GM23338 (cell line): Measurements from ENCODE around the gene RPTOR. TPM values are rescaled to one million over a fixed set of nuclear protein-coding genes. Genes with fewer than 3 reads are reported as not detected.
A peak's percentile ranks its signal among the peaks of the same experiment; 100 is the strongest.

Experiments used
- ATAC-seq: fragments of 200-7000 bp; cut with Tn5 transposase; 3 replicates; pipeline ENCODE4 v1.9.1; 2020
- DNase-seq: peaks from one replicate; pipeline ENCODE4 v3.0.0-alpha.2; 2015; ENCODE audit warnings: low spot score
- H2AFZ ChIP-seq: fragments of 200-600 bp; sonication (generic); 2 replicates; pipeline ENCODE4 v1.8.0; 2016; ENCODE audit warnings: antibody characterized with exemption, mild to moderate bottlenecking, moderate library complexity
- H3F3A ChIP-seq: fragments of 200-600 bp; sonication (generic); replicated peaks from 2 replicates; pipeline ENCODE4 v1.8.0; 2017; ENCODE audit warnings: antibody characterized with exemption, mixed run types, low read depth
- H3K27ac ChIP-seq: fragments of 200-600 bp; sonication (generic); 2 replicates; pipeline ENCODE4 v1.6.1; 2016; ENCODE audit warnings: low read depth
- H3K27me3 ChIP-seq: fragments of 200-600 bp; sonication (generic); 2 replicates; pipeline ENCODE4 v1.8.0; 2016; ENCODE audit warnings: mild to moderate bottlenecking, mixed run types, moderate library complexity; ENCODE audit not compliant: insufficient read depth
- H3K36me3 ChIP-seq: fragments of 200-600 bp; sonication (generic); 2 replicates; pipeline ENCODE4 v1.8.0; 2016; ENCODE audit warnings: mild to moderate bottlenecking; ENCODE audit not compliant: insufficient read depth
- H3K4me1 ChIP-seq: fragments of 200-600 bp; sonication (generic); 2 replicates; pipeline ENCODE4 v1.8.0; 2016; ENCODE audit warnings: mild to moderate bottlenecking, moderate library complexity; ENCODE audit not compliant: insufficient read depth
- H3K4me2 ChIP-seq: fragments of 200-600 bp; sonication (generic); 2 replicates; pipeline ENCODE4 v1.7.1; 2017; ENCODE audit warnings: mixed run types
- H3K4me3 ChIP-seq: fragments of 200-600 bp; sonication (generic); 2 replicates; pipeline ENCODE4 v1.6.1; 2016; ENCODE audit warnings: mixed run types
- H3K79me2 ChIP-seq: fragments of 200-600 bp; sonication (generic); replicated peaks from 2 replicates; pipeline ENCODE4 v1.8.0; 2017; ENCODE audit warnings: mild to moderate bottlenecking; ENCODE audit not compliant: insufficient read depth
- H3K9me2 ChIP-seq: fragments of 200-600 bp; sonication (generic); 2 replicates; pipeline ENCODE4 v1.8.0; 2017; ENCODE audit not compliant: insufficient read depth
- H4K20me1 ChIP-seq: fragments of 200-600 bp; sonication (generic); replicated peaks from 2 replicates; pipeline ENCODE4 v1.8.0; 2017; ENCODE audit warnings: mild to moderate bottlenecking; ENCODE audit not compliant: insufficient read depth
- H3K27ac Mint-ChIP-seq: 2 replicates; pipeline ENCODE4 v1.8.0; 2020; ENCODE audit warnings: inconsistent platforms, mild to moderate bottlenecking, moderate library complexity, mixed read lengths
- H3K27me3 Mint-ChIP-seq: 3 replicates; pipeline ENCODE4 v1.8.0; 2022; ENCODE audit warnings: low read depth, mild to moderate bottlenecking, moderate library complexity, mixed read lengths, inconsistent platforms; ENCODE audit not compliant: insufficient read depth, poor library complexity
- H3K36me3 Mint-ChIP-seq: 3 replicates; pipeline ENCODE4 v1.8.0; 2021; ENCODE audit warnings: low read depth, mild to moderate bottlenecking, inconsistent platforms, moderate library complexity, mixed read lengths
- H3K4me1 Mint-ChIP-seq: 3 replicates; pipeline ENCODE4 v1.8.0; 2020; ENCODE audit warnings: mild to moderate bottlenecking, inconsistent platforms, mixed read lengths
- H3K4me3 Mint-ChIP-seq: 3 replicates; pipeline ENCODE4 v1.8.0; 2021; ENCODE audit warnings: moderate library complexity, mild to moderate bottlenecking, inconsistent platforms, mixed read lengths
- H3K9me3 Mint-ChIP-seq: 3 replicates; pipeline ENCODE4 v1.8.0; 2020; ENCODE audit warnings: moderate library complexity, mild to moderate bottlenecking, inconsistent platforms, mixed read lengths
- JUNB ChIP-seq: IDR thresholded peaks from one replicate; pipeline ENCODE4 v1.6.1; 2016; ENCODE audit warnings: antibody characterized with exemption; ENCODE audit not compliant: unreplicated experiment
- NANOG ChIP-seq: IDR thresholded peaks from 2 replicates; pipeline ENCODE4 v1.6.1; 2016; ENCODE audit warnings: antibody characterized with exemption, borderline replicate concordance
- POLR2AphosphoS5 ChIP-seq: IDR thresholded peaks from 2 replicates; pipeline ENCODE4 v1.6.1; 2016; ENCODE audit warnings: antibody characterized with exemption, low read depth
- ZNF331 ChIP-seq: fragments of 250-450 bp; sonication (Bioruptor Pico); IDR thresholded peaks from 2 replicates; pipeline ENCODE4 v1.5.0; 2020; ENCODE audit warnings: low read depth, mild to moderate bottlenecking, moderate library complexity
- ZNF462 ChIP-seq: fragments of 250-450 bp; sonication (Bioruptor Pico); IDR thresholded peaks from 2 replicates; pipeline ENCODE4 v1.5.0; 2020; ENCODE audit warnings: mild to moderate bottlenecking, moderate library complexity
- polyA plus RNA-seq: library from polyadenylated mRNA; unstranded; fragments of >200 nt; fragmentation: Nextera tagmentation; extraction: Ambion mirVana; gene quantifications from 2 replicates; pipeline ENCODE4 v1.2.1, GENCODE V29; 2016
- total RNA-seq: library from RNA; depleted of rRNA; stranded (reverse); fragments of >200 nt; shearing (Covaris generic); gene quantifications from 2 replicates; pipeline ENCODE4 v1.2.3, GENCODE V29; 2014

Gene RPTOR
- total and polyA plus RNA-seq, 2 experiments from 2014 or later: 9.5 to 38.0 TPM

- Histone ChIP-seq H2AFZ (no peak overlapping the region), H3K4me2 (no peak overlapping the region), H3K4me3 (no peak overlapping the region), H3K27ac (no peak overlapping the region), H4K20me1 (peaks cover 41% of the 10 kb centered on the region), H3K27me3 (no peaks in the 10 kb centered on the region), H3K36me3 (no peaks in the 10 kb centered on the region), H3K79me2 (peaks cover 82% of the 10 kb centered on the region), H3K4me1 (peaks cover 15% of the 10 kb centered on the region), H3F3A (no peaks in the 10 kb centered on the region), H3K9me2 (no peaks in the 10 kb centered on the region)
- Mint-ChIP-seq H3K9me3 (no peaks in the 10 kb centered on the region), H3K4me3 (no peak overlapping the region), H3K4me1 (peaks cover 27% of the 10 kb centered on the region), H3K36me3 (no peaks in the 10 kb centered on the region), H3K27me3 (peaks cover 1% of the 10 kb centered on the region), H3K27ac (peak overlapping the region; percentile 68; the same call in 1 of the 2 replicates)
- DNase-seq (no peak), ATAC-seq (no peak)
- TF ChIP-seq ZNF462 (CRISPR knock-in tag) (no peak), NANOG (no peak), JUNB (no peak), POLR2AphosphoS5 (no peak)
Observed at GRCh38 chr17:80653856-80654255, 109.2 kb downstream of the RPTOR start.

GRCh38 chr17:80655608-80656007 lies 111.0 kb downstream of the RPTOR start:
- Mint-ChIP-seq H3K4me3 (no peak overlapping the region), H3K4me1 (peaks cover 21% of the 10 kb centered on the region), H3K36me3 (no peaks in the 10 kb centered on the region), H3K27me3 (peaks cover 3% of the 10 kb centered on the region), H3K9me3 (no peaks in the 10 kb centered on the region), H3K27ac (no peak overlapping the region)
- no peak overlapping the region for H2AFZ ChIP-seq
- no peak for ATAC-seq
- peaks cover 12% of the 10 kb centered on the region for H3K4me1 ChIP-seq
- H4K20me1 ChIP-seq: peaks cover 31% of the 10 kb centered on the region
- no peak overlapping the region for H3K4me3 ChIP-seq
- no peaks in the 10 kb centered on the region for H3F3A ChIP-seq
- H3K79me2 ChIP-seq: peaks cover 88% of the 10 kb centered on the region
- H3K36me3 ChIP-seq: no peaks in the 10 kb centered on the region
- no peaks in the 10 kb centered on the region for H3K9me2 ChIP-seq
- H3K27me3 ChIP-seq: no peaks in the 10 kb centered on the region
- DNase-seq: no peak
- H3K4me2 ChIP-seq: no peak overlapping the region
- H3K27ac ChIP-seq: no peak overlapping the region
- TF ChIP-seq ZNF462 (CRISPR knock-in tag) (no peak), ZNF331 (CRISPR knock-in tag) (no peak)
